Neutrophil (primary cell): ENCODE results near the gene TARS3.

Experiments used
- H3K27ac ChIP-seq: fragments of 200-600 bp; sonication (generic); 2 replicates; pipeline ENCODE4 v1.5.1; 2016; ENCODE audit warnings: mild to moderate bottlenecking, moderate library complexity
- H3K27me3 ChIP-seq: fragments of 200-600 bp; sonication (generic); 2 replicates; pipeline ENCODE4 v1.6.0; 2016; ENCODE audit warnings: mild to moderate bottlenecking
- H3K36me3 ChIP-seq: fragments of 200-600 bp; sonication (generic); 2 replicates; pipeline ENCODE4 v1.5.1; 2017
- H3K4me1 ChIP-seq, 2 experiments: fragments of 200-600 bp in 1 of 2; sonication (generic) in 1 of 2; 1 replicate in 1 of 2; 2 replicates in 1 of 2; pipeline versions ENCODE4 v1.5.1 to v1.6.1; 2013 to 2016; ENCODE audit warnings: low read depth in 1 of 2, low read length in 1 of 2, mild to moderate bottlenecking in 1 of 2, moderate library complexity in 1 of 2; ENCODE audit not compliant: control insufficient read depth in 1 of 2, insufficient read depth in 1 of 2
- H3K4me3 ChIP-seq, 2 experiments: fragments of 200-600 bp in 1 of 2; sonication (generic) in 1 of 2; 1 replicate in 1 of 2; 2 replicates in 1 of 2; pipeline ENCODE4 v1.5.1; 2013 to 2016; ENCODE audit warnings: low read depth in 1 of 2, low read length in 1 of 2, mild to moderate bottlenecking in 1 of 2, moderate library complexity in 1 of 2
- H3K9me3 ChIP-seq: fragments of 200-600 bp; sonication (generic); 2 replicates; pipeline ENCODE4 v1.5.1; 2016
- TF ChIP-seq, protein P1 (sequence below): fragments of 200-600 bp; sonication (generic); IDR thresholded peaks from 2 replicates; pipeline ENCODE4 v1.5.1; 2016; ENCODE audit warnings: antibody characterized with exemption

The TARS3 gene

DNA sequence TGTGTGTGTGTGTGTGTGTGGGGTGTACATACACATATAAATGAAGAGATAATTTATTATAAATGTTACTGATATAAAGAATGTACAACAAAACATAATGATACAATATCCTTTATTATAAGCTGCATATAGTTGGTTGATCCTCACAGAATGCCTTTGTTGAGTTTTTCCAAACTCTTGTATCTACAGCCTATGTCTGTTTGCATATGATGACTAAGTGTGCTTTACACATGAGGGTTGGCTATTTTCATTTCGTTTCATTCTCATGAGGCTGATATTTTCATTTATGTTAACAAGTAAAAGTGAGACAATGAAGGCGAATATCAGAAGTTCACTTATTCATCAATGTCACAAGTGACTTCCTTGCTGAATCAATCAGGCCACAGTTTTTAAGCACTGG is 117.2 kb downstream of the TARS3 start:
- Histone ChIP-seq H3K36me3 (no peaks in the 10 kb centered on the region), H3K9me3 (no peaks in the 10 kb centered on the region), H3K4me1 (no peaks in the 10 kb centered on the region), H3K4me3 (no peak overlapping the region), H3K27ac (no peak overlapping the region), H3K27me3 (no peaks in the 10 kb centered on the region)
- TF ChIP-seq, protein P1, sequence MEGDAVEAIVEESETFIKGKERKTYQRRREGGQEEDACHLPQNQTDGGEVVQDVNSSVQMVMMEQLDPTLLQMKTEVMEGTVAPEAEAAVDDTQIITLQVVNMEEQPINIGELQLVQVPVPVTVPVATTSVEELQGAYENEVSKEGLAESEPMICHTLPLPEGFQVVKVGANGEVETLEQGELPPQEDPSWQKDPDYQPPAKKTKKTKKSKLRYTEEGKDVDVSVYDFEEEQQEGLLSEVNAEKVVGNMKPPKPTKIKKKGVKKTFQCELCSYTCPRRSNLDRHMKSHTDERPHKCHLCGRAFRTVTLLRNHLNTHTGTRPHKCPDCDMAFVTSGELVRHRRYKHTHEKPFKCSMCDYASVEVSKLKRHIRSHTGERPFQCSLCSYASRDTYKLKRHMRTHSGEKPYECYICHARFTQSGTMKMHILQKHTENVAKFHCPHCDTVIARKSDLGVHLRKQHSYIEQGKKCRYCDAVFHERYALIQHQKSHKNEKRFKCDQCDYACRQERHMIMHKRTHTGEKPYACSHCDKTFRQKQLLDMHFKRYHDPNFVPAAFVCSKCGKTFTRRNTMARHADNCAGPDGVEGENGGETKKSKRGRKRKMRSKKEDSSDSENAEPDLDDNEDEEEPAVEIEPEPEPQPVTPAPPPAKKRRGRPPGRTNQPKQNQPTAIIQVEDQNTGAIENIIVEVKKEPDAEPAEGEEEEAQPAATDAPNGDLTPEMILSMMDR = no peak

DNA sequence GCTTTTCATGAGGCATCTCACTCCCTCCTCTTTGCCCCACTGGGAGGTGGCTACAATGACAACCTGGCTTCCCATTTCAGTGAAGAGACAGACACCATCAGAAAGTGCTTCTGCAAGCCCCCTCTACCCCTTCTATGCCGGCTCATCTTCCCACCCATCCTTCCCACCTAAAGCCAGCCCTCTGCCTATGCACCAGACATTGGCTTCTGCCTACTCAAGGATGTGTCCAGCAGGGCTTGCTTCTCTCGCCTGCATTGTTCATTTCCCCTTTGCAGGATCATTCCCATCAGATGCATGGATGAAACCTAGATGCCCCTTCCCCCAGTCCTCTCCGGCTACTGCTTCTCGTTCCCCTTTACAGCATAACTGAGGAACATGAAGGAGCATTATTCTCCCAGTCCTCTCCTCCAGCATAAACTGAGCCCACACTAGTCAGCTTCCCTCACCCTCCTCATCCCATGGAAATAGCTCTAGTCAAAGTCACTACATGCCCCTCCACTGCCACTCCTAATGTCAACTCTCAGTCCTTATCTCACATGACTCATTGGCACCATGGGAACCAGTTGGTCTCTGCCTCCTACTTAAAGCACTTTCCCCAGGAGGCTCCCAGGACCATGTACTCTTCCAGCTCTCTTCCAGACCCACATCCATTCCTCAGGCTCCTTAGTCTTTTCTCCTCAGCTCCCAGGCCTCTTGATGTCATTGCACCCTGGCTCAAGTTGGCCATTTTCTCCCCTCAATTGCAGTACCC is 120.0 kb downstream of the TARS3 start:
- Histone ChIP-seq H3K27ac (no peak overlapping the region), H3K27me3 (peaks cover 10% of the 10 kb centered on the region), H3K4me1 (no peaks in the 10 kb centered on the region), H3K9me3 (no peaks in the 10 kb centered on the region), H3K4me3 (no peak overlapping the region), H3K36me3 (no peaks in the 10 kb centered on the region)
- TF ChIP-seq, protein P1 = no peak
